Measurements from ENCODE around the gene ANGEL2.

ANGEL2 gene, protein sequence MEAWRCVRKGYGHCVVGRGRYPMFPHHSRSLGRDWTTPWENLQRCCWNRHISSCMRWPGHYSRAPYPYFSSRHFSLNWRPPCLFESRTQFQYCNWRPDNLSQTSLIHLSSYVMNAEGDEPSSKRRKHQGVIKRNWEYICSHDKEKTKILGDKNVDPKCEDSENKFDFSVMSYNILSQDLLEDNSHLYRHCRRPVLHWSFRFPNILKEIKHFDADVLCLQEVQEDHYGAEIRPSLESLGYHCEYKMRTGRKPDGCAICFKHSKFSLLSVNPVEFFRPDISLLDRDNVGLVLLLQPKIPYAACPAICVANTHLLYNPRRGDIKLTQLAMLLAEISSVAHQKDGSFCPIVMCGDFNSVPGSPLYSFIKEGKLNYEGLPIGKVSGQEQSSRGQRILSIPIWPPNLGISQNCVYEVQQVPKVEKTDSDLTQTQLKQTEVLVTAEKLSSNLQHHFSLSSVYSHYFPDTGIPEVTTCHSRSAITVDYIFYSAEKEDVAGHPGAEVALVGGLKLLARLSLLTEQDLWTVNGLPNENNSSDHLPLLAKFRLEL

DNA sequence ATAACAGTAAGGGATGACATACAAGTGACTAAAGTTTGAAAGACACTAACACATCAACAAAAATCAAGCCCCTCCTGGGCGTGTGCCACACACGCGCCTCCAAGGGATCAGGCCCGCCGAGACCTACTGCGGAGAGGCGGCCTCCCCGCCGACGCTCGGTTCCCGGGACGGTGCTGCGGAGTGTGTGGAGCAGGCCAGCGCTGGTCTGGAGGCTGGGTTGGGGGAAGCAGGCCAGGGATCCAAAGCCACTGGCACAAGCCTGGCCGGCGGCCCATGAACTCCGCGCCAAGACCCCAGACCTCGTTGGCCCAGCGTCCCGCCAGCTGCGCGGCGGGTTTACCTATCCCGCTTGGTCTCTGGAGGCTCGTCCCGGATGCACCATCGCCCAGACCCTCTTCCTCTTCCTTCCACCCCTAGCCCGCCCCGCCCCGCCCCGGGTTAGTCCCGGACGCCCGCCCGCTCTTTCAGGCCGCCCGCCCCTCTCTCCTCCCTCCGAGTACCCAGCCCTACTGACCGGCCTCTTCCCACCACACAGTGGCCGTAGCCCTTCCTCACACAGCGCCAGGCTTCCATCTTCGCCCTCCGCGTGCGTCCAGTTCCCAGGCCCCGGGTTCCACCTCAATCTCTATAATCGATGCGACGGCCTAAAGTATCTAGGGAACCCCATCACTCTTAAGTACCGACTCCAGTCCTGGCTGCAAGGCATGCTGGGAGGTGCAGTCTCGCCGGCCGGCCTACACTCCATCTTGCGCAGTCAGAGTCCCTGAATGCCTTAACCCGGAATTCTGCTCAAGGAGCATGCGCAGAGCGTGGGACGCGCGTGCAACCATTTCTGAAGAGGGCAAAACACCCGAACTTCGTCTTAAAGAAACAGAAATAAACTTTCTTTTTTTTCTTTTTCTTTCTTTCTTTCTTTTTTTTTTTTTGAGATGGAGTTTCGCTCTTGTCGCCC is at the start of gene ANGEL2:
Gene ANGEL2 (minus strand): TSS at position 769 of the 952 bp plus-strand sequence. CDS start 196 bp downstream, at position 573.
- peak; percentile 85 to 88 for DNase-seq (ENCODE audit: low spot score in 2 of 2)
- no peaks in the 10 kb centered on the region for H3K9me3 Mint-ChIP-seq
- peak within 1 kb of the TSS; percentile 100 for H3K4me3 Mint-ChIP-seq
- peaks cover 25% of the 10 kb centered on the region for H3K4me1 Mint-ChIP-seq
- H3K27ac Mint-ChIP-seq: peak within 1 kb of the TSS; percentile 98
- peaks cover 12% of the 10 kb centered on the region for H3K36me3 Mint-ChIP-seq
- H3K27me3 Mint-ChIP-seq: no peaks in the 10 kb centered on the region
- ATAC-seq (ENCODE audit: low read depth): peak; percentile 96

DNA sequence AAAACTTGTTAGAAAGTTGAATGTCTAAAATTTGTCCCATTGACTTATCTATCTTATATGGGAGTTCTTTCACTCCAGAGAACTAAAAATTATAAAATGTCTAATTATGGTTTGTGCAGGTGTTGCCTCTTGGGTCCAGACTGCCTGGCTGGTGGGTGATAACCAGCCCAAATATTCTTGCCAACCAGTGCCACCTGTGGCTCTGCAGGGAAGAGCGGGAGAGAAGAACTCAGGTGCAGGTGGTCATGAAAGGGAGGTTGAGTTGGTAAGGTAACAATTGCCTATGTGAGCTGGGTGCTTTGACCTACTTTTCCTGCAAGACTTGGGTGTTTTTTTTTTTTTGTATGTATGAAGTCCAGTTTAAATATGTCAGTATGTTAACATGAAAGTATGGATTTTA is 45.6 kb upstream of the ANGEL2 start:
- no peaks in the 10 kb centered on the region for H3K27me3 Mint-ChIP-seq
- DNase-seq (ENCODE audit: low spot score in 2 of 2) (no peak), ATAC-seq (ENCODE audit: low read depth) (no peak)
- H3K27ac Mint-ChIP-seq: no peak overlapping the region
- peaks cover 19% of the 10 kb centered on the region for H3K4me1 Mint-ChIP-seq
- H3K9me3 Mint-ChIP-seq: no peaks in the 10 kb centered on the region
- H3K36me3 Mint-ChIP-seq: peaks cover 2% of the 10 kb centered on the region
- H3K4me3 Mint-ChIP-seq: no peak overlapping the region

DNA sequence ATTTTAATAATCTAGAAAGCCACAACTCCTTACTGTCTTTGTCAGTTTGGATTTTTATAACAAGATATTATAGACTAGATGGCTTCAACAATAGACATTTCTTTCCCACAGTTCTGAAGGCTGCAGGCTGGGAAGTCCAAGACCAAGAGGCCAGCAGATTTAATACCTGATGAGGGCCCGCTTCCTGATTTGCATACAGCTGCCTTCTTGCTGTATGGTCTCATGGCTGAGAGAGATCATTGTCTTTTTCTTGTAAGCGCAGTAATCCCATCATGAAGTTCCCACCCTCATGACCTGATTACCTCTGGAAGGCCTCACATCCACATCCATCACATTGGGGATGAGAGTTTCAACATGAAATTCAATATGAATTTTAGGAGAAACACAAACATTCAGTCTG is 45.2 kb upstream of the ANGEL2 start:
- DNase-seq (ENCODE audit: low spot score in 2 of 2) (no peak), ATAC-seq (ENCODE audit: low read depth) (no peak)
- H3K4me1 Mint-ChIP-seq: peaks cover 16% of the 10 kb centered on the region

DNA sequence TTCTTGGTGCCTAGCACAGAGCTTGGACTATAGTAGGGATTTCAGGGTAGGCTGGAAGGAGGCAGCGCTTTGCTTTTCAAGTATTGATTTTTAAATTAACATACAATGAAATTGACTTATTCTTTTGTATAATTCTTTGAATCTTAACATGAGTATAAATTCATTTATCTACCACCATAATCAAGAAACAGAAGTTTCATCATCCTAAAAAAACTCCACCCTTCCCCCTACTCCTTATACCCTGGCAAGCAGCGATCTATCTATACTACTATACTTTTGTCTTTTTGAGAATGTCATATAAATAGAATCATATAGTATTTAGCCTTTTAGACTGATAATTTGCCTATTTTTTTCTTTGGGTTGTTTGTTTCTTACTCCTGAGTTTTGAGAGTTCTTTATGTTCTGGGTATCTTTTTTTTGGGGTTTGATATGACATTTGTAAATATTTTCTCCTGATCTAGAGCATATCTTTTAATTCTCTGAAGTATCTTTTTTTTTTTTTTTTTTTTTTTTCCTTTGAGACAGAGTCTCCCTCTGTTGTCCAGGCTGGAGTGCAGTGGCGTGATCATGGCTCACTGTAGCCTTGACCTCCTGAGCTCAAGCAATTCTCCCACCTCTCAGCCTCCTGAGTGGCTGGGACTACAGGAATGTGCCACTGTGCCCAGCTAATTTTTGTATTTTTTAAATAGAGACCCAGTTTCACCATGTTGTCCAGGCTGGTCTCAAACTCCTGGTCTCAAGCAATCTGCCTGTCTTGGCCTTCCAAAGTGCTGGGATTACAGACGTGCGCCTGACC is 41.8 kb upstream of the ANGEL2 start:
- ATAC-seq (ENCODE audit: low read depth) (no peak), DNase-seq (ENCODE audit: low spot score in 2 of 2) (no peak)
- no peaks in the 10 kb centered on the region for H3K27me3 Mint-ChIP-seq
- H3K4me1 Mint-ChIP-seq: peaks cover 16% of the 10 kb centered on the region
- peaks cover 3% of the 10 kb centered on the region for H3K36me3 Mint-ChIP-seq
- no peak overlapping the region for H3K27ac Mint-ChIP-seq
- no peaks in the 10 kb centered on the region for H3K9me3 Mint-ChIP-seq
- no peak overlapping the region for H3K4me3 Mint-ChIP-seq

More for the DNA sequence above, 45.2 kb upstream of the ANGEL2 start:
- Mint-ChIP-seq H3K27me3 (no peaks in the 10 kb centered on the region), H3K27ac (no peak overlapping the region), H3K36me3 (peaks cover 2% of the 10 kb centered on the region), H3K9me3 (no peaks in the 10 kb centered on the region), H3K4me3 (no peak overlapping the region)

DNA sequence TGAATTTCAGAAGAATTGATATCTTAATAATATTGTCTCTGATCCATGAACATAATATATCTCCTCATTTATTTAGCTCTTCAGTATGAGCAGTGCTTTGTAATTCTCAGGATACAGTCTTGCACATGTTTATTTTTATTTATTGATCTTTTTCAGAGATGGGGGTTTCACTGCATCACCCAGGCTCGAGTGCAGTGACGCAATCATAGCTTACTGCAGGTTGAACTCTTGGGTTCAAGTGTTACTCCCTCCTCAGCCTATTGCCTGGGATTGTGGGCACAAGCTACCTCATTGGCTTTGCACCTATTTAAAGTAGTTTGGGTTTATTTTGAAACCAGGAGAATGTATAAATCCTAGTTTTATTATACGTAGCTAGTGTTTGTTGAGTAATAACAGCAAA is 40.1 kb upstream of the ANGEL2 start:
- no peak for ATAC-seq (ENCODE audit: low read depth)
- no peaks in the 10 kb centered on the region for H3K27me3 Mint-ChIP-seq
- H3K36me3 Mint-ChIP-seq: peaks cover 4% of the 10 kb centered on the region
- no peaks in the 10 kb centered on the region for H3K9me3 Mint-ChIP-seq
- no peak overlapping the region for H3K4me3 Mint-ChIP-seq
- peaks cover 18% of the 10 kb centered on the region for H3K4me1 Mint-ChIP-seq
- DNase-seq (ENCODE audit: low spot score in 2 of 2): no peak
- H3K27ac Mint-ChIP-seq: no peak overlapping the region

DNA sequence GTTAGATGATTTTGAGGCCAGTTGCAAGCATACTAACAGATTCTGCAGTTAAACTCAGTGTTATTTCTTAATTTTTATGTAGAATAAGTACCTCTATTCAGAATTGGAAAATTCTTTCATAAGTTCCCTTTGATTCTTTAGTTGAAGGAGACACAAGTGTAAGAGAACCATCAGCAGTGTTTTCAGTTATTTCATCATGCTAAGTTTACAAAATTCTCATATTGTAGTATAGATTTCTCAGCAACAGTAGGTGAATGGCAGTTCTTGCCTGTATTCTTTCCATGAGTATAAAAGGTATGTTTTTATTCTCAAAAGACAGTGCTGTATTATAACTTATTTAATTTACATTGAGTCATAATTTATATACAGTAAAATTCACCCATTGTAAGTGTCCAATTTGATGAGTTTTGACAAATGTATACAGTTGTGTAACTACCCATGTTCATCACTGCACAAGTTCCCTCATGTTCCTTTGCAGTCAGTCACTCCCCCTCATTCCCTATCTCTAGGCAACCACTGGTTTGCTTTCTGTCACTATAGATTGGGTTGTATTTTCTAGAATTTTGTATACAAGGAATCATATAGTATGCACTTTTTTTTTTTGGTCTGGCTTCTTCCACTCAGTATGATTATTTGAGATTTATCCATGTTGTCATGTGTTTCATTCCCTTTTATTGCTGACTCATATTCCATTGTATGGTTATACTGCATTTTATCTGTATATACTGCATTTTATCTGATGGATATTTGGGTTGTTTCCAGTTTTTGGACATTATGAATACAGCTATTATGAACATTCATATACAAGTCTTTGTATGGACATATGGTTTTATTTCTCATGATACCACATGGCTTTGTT is 39.3 kb upstream of the ANGEL2 start:
- no peak overlapping the region for H3K27ac Mint-ChIP-seq

DNA sequence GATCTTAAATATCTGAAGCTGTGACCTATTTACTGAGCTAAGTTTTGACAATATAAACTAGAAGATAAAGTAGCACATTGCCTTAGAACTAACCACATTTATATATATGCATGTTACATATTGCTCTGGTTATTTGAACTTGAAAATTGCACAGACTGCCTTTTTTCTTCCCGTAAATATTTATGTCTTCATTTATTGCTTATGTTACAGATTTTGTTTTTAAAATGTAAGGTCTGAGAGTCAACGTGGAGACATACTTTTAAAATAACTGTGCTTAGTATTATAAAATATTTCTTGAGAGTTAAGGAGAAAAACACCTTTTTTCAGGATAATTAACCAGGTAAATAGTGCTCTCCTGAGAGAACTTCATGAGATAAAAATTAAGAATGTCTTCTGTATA is 38.5 kb upstream of the ANGEL2 start:
- H3K4me1 Mint-ChIP-seq: peaks cover 22% of the 10 kb centered on the region
- no peak overlapping the region for H3K27ac Mint-ChIP-seq
- DNase-seq (ENCODE audit: low spot score in 2 of 2) (no peak), ATAC-seq (ENCODE audit: low read depth) (no peak)
- peaks cover 4% of the 10 kb centered on the region for H3K9me3 Mint-ChIP-seq
- peaks cover 6% of the 10 kb centered on the region for H3K36me3 Mint-ChIP-seq
- no peaks in the 10 kb centered on the region for H3K27me3 Mint-ChIP-seq
- H3K4me3 Mint-ChIP-seq: no peak overlapping the region

More for the DNA sequence above, 39.3 kb upstream of the ANGEL2 start:
- Mint-ChIP-seq H3K36me3 (peaks cover 8% of the 10 kb centered on the region), H3K9me3 (peaks cover 4% of the 10 kb centered on the region), H3K27me3 (no peaks in the 10 kb centered on the region), H3K4me3 (no peak overlapping the region), H3K4me1 (peaks cover 22% of the 10 kb centered on the region)
- ATAC-seq (ENCODE audit: low read depth) (no peak), DNase-seq (ENCODE audit: low spot score in 2 of 2) (no peak)

DNA sequence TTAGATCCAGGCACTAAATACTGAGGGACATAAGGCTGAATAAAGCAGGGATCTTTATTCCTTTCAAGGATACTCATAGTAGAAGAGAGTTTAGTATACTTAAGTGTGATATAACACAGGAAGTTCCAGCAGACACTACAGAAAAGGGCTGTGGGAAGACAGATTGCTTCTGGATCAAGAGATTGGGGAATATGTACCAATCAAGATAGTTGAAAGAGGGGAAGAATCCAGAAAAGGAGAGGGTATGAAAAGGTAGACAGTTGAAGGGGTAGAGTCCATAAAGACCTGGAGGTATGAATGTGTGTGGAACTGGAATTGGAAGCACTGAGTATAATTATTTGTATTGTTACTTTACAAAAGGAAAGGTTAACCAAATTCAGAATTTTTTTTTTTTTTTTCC is 37.8 kb upstream of the ANGEL2 start:
- peaks cover 22% of the 10 kb centered on the region for H3K4me1 Mint-ChIP-seq
- no peak overlapping the region for H3K4me3 Mint-ChIP-seq
- no peaks in the 10 kb centered on the region for H3K27me3 Mint-ChIP-seq
- DNase-seq (ENCODE audit: low spot score in 2 of 2) (no peak), ATAC-seq (ENCODE audit: low read depth) (no peak)
- H3K9me3 Mint-ChIP-seq: peaks cover 4% of the 10 kb centered on the region
- H3K27ac Mint-ChIP-seq: no peak overlapping the region
- H3K36me3 Mint-ChIP-seq: peaks cover 6% of the 10 kb centered on the region

DNA sequence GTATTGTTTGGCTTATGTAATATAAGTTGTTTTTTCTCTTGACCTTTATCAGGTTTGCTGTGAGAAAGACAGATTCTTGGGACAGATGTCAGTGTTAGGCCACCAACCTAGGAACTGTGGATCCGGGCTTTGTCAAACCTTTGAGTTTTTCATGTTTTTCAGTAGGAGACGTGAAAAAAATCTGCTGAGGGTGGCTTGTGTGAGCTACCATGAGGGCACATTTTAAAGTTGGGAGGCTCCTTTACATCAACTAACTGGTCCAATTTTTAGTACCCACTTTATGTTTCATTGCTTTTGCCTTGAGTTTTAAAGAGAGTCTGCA is 36.2 kb upstream of the ANGEL2 start:
- Mint-ChIP-seq H3K27me3 (peaks cover 2% of the 10 kb centered on the region), H3K27ac (peak overlapping the region; percentile 88), H3K4me3 (peak overlapping the region; percentile 96), H3K36me3 (peaks cover 8% of the 10 kb centered on the region), H3K4me1 (peaks cover 18% of the 10 kb centered on the region), H3K9me3 (peaks cover 4% of the 10 kb centered on the region)
- ATAC-seq (ENCODE audit: low read depth) (no peak), DNase-seq (ENCODE audit: low spot score in 2 of 2) (no peak)

DNA sequence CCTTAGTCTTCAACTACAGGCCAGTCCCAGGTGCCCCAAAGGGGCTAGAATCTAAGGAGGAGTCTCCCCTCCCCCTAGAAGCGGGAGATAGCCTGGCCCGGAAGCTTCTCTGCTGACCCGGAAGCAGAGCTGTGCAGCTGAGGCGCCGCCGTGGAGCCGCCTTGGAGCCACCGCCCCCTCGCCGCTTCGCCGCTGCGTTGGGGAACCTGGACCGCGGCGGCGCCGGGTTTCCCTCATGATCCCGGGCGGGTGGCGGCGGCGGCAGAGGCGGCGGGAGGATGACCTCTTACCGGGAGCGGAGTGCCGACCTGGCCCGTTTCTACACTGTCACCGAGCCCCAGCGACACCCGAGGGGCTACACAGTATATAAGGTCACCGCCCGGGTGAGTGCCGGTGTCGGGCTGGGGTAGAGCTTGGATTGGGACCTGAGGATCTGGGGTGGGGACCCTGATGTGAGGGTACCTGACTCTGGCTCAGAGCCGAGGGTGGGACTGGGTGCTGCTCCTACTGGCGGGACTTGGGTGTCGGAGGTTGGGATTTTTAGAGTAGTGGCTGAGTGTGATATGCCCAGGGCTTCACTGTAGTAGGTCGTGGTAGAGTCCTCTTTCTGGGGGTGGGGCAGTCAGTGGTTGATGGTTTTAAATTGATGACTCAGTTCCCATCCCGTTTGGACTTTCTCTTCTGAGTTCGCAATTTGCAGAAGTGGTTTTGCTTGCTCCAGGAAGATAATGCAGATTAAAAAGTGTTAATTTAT is 35.6 kb upstream of the ANGEL2 start, which contains the start of gene RPS6KC1:
Gene RPS6KC1 (plus strand): TSS at position 115 of the 754 bp plus-strand sequence. CDS start 164 bp downstream, at position 279.
- Mint-ChIP-seq H3K4me3 (peak within 1 kb of the TSS; percentile 96), H3K27me3 (peaks cover 2% of the 10 kb centered on the region), H3K4me1 (peaks cover 15% of the 10 kb centered on the region), H3K27ac (peak within 1 kb of the TSS; percentile 88), H3K9me3 (peaks cover 4% of the 10 kb centered on the region), H3K36me3 (peaks cover 8% of the 10 kb centered on the region)
- ATAC-seq (ENCODE audit: low read depth) (peak; percentile 97), DNase-seq (ENCODE audit: low spot score in 2 of 2) (peak; percentile 61 to 74)

DNA sequence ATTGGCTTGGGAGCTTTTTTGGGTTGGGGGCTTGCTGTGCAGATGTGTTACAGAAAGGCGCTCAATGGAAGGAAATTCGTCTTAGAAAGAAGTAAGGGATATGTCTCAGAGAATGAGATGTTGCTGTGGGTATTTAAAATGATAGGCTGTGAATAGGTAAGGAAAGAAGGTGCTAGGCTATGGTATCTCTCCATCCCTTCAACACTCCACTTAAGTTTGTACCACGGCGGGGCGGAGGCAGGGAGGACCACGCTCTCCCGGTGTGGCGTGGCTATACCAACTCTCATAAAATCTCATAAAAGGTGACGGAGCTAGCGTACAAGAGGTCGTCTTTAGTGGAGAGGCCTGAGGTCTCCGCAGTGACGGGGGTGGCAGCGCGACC is 35.1 kb upstream of the ANGEL2 start:
- Mint-ChIP-seq H3K27ac (peak overlapping the region; percentile 88), H3K27me3 (peaks cover 3% of the 10 kb centered on the region), H3K36me3 (peaks cover 8% of the 10 kb centered on the region), H3K4me1 (peaks cover 15% of the 10 kb centered on the region), H3K4me3 (peak overlapping the region; percentile 96), H3K9me3 (peaks cover 4% of the 10 kb centered on the region)
- DNase-seq (ENCODE audit: low spot score in 2 of 2) (no peak), ATAC-seq (ENCODE audit: low read depth) (peak; percentile 35)

DNA sequence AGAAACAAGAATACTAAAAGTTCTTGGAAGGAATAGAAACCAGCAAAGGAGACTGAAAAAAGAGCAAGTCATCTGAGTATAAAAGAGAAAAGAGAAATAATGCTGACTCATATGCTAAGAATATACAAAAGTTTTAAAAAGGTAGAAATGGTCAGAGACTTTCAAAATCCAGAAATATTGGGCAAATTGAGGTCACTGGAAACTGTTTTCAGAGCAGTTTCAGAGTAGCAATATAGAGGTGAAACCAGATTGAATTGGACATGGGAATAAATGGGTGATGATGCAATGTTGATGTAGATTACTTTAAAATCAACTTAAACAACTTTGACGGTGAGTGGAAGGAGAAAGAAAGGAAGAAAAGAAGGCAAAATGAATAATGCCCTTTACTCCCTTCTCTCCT is 33.6 kb upstream of the ANGEL2 start:
- peaks cover 15% of the 10 kb centered on the region for H3K4me1 Mint-ChIP-seq
- H3K4me3 Mint-ChIP-seq: no peak overlapping the region
- H3K9me3 Mint-ChIP-seq: peaks cover 4% of the 10 kb centered on the region
- peaks cover 8% of the 10 kb centered on the region for H3K36me3 Mint-ChIP-seq
- no peak overlapping the region for H3K27ac Mint-ChIP-seq
- H3K27me3 Mint-ChIP-seq: peaks cover 3% of the 10 kb centered on the region
- DNase-seq (ENCODE audit: low spot score in 2 of 2) (no peak), ATAC-seq (ENCODE audit: low read depth) (no peak)

Data from memory B cell (primary cell).